Spinal cord (tissue), 10 donors: ENCODE data around the gene PTCD1. TPM values are rescaled to one million over a fixed set of nuclear protein-coding genes. Genes with fewer than 3 reads are reported as not detected.
"Not testable (repeated sequence)": the region's sequence is repeated elsewhere in the genome, so short reads cannot be mapped to it uniquely, and the experiment has no call there.

Experiments
- DNase-seq, 6 donors: peaks; one replicate each; pipeline versions ENCODE4 v3.0.0 to v3.0.0-alpha.2; 2013 to 2015; ENCODE audit warnings: low spot score in 6 of 6, low read depth in 4 of 6
- H3K27ac ChIP-seq: one replicate; pipeline ENCODE4 v1.5.1; 2013; ENCODE audit warnings: low read depth, low read length, control low read depth
- H3K27me3 ChIP-seq: one replicate; pipeline ENCODE4 v1.6.1; 2013; ENCODE audit warnings: low read length; ENCODE audit not compliant: control insufficient read depth, insufficient read depth
- H3K36me3 ChIP-seq: one replicate; pipeline ENCODE4 v1.6.1; 2013; ENCODE audit warnings: low read length; ENCODE audit not compliant: control insufficient read depth, insufficient read depth
- H3K4me1 ChIP-seq: one replicate; pipeline ENCODE4 v1.6.1; 2013; ENCODE audit warnings: low read length; ENCODE audit not compliant: control insufficient read depth, insufficient read depth
- H3K4me3 ChIP-seq: one replicate; pipeline ENCODE4 v1.5.1; 2013; ENCODE audit warnings: low read depth, low read length, control low read depth
- H3K9me3 ChIP-seq: one replicate; pipeline ENCODE4 v1.6.1; 2013; ENCODE audit warnings: low read length; ENCODE audit not compliant: control insufficient read depth, insufficient read depth
- WGBS: methylation state at CpG from one replicate; pipeline ENCODE4 v1.1.5; 2013; ENCODE audit warnings: missing lambda C conversion rate; ENCODE audit not compliant: insufficient coverage; 5-methylcytosine and 5-hydroxymethylcytosine counted together
- polyA plus RNA-seq, 2 donors: library from polyadenylated mRNA; unstranded; fragments of 120-200 nt; gene quantifications; one replicate each; pipeline ENCODE4 v1.2.1, GENCODE V29; 2013; ENCODE audit not compliant: insufficient read length in 2 of 2
- total RNA-seq, 2 donors: library from RNA; depleted of rRNA in 1 of 2; stranded (reverse); fragments of 120-200 nt in 1 of 2; fragments of >200 nt in 1 of 2; gene quantifications; one replicate each; pipeline versions ENCODE4 v1.2.3 to v1.2.4, GENCODE V29; 2013 to 2014
- donor health status: healthy.

PTCD1 gene
- total and polyA plus RNA-seq, 4 donors, result 5.3 to 6.9 (median 6.1) TPM

- DNase-seq, result no peak
- Histone ChIP-seq H3K27me3 (no peaks in the 10 kb centered on the region), H3K36me3 (peaks cover 19% of the 10 kb centered on the region), H3K9me3 (no peaks in the 10 kb centered on the region), H3K27ac (no peak overlapping the region), H3K4me3 (no peak overlapping the region), H3K4me1 (peaks cover 23% of the 10 kb centered on the region)
- WGBS, result 92% methylated on average over 11 of the region's 13 CpGs
These were observed 54.7 kb downstream of the PTCD1 start for GRCh38 chr7:99383791-99384370.

DNA sequence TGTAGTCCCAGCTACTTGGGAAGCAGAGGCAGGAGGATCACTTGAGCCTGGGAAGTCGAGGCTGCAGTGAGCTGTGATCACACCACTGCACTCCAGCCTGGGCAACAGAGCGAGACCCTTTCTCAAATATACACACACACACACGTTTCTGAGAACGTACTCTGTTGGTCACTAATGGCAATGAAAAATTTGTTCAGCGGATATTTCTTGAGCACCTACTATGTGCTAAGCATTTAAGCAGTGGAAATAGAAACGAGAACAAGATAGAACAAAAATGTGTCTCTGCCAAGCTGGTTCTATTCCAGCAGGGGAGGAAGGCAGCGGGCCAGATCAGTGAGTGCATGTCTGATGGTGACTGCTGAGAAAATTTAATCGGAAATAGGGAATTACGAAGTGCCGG is 55.4 kb downstream of the PTCD1 start:
- peaks cover 23% of the 10 kb centered on the region for H3K4me1 ChIP-seq
- 92% methylated on average over 10 of the region's 10 CpGs for WGBS

GRCh38 chr7:99381664-99382075 is 56.9 kb downstream of the PTCD1 start:
- H3K9me3 ChIP-seq, result no peaks in the 10 kb centered on the region
- no peak overlapping the region for H3K27ac ChIP-seq
- 74% methylated on average over 7 of the region's 7 CpGs for WGBS
- H3K4me3 ChIP-seq, result no peak overlapping the region
- H3K27me3 ChIP-seq, result no peaks in the 10 kb centered on the region
- no peak for DNase-seq
- H3K36me3 ChIP-seq, result peaks cover 10% of the 10 kb centered on the region
- H3K4me1 ChIP-seq, result peaks cover 23% of the 10 kb centered on the region

More for the DNA sequence above, 55.4 kb downstream of the PTCD1 start:
- Histone ChIP-seq H3K27me3 (no peaks in the 10 kb centered on the region), H3K9me3 (no peaks in the 10 kb centered on the region), H3K4me3 (no peak overlapping the region), H3K36me3 (peaks cover 15% of the 10 kb centered on the region), H3K27ac (no peak overlapping the region)
- no peak for DNase-seq

DNA sequence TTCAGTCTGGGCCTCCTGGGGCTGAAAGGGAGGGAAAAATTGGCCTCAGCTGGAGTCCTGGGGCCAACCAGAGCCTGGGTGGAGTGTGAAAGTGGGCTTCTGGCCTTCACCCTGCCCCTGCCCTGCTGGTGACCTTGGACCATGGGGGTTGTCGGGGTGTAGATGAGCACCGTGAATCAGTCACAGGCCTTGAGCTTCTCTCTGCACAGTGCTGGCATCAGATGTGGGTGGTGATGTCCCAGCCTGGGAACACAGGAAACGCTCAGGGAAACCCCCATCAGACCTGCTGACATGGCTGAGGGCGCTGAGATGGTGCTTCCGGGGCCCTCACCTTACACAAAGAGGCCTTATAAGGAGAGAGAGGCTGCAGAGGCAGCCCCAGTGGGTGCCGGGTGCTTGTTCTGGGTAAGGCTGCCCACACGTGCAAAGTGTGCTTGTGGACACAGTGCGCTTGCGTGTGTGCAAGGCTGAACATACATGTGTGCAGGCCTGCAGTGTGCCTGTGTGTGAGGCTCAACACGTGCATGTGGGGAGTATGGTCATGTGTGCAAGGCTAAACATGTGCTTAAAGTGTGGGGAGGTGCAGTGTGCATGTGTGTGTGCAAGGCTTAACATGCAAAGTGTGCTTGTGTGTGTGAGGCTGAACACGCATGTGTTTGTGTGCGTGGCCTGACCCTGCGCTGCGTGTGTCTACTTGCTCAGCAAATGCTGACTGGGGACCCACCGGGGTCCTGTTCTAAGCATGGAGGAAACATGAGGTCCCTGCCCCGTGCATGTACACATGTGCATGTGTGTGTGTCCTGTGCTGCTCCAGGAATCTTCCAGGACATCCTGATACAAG is 57.6 kb downstream of the PTCD1 start:
- no peak overlapping the region for H3K4me3 ChIP-seq
- H3K27me3 ChIP-seq, result no peaks in the 10 kb centered on the region
- H3K4me1 ChIP-seq, result peaks cover 25% of the 10 kb centered on the region
- no peaks in the 10 kb centered on the region for H3K9me3 ChIP-seq
- 89% methylated on average over 16 of the region's 16 CpGs for WGBS
- peaks cover 4% of the 10 kb centered on the region for H3K36me3 ChIP-seq
- no peak for DNase-seq
- H3K27ac ChIP-seq, result no peak overlapping the region

DNA sequence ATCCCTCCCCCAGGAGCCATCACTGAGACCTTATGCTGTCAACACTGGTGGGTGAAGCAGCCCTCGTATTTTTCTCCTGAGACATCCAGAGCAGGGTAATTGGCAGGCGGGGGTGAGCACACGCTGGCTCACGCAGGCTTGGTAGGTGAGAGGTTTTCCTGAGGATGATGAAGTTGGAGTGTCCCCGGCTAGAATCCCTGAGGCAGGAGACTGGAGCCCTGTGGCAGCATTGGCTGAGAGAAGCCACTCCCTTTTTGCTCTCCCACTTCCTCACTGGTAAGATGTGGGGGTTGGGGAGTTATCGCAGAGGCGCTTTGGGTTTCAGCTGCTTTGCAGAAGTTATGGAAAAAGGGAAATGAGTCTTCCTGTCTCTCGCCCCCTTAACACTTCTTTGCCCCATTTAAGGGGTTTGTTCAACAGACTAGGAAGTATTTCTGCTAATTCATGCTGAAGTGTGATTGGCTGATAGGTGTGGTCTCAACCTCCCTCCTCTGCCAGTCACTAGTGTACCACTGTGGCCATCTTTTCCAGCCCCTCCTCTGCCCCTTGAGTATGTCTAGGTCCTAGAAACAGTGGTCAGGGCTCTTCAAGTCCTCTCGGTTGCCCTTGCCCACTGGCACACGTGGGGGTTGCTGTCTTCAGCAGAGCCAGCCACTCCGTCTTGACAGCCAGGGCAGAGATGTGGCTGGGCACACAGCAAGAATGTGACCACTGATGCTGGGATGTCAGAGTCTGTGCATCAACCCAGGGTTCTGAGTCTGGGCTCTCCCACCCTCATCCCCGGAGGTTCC is 58.4 kb downstream of the PTCD1 start:
- peaks cover 32% of the 10 kb centered on the region for H3K4me1 ChIP-seq
- H3K27me3 ChIP-seq, result peaks cover 2% of the 10 kb centered on the region
- no peaks in the 10 kb centered on the region for H3K36me3 ChIP-seq
- H3K9me3 ChIP-seq, result no peaks in the 10 kb centered on the region
- H3K27ac ChIP-seq, result peak overlapping the region; percentile 90
- no peak for DNase-seq
- no peak overlapping the region for H3K4me3 ChIP-seq
- 90% methylated on average over 8 of the region's 12 CpGs for WGBS

DNA sequence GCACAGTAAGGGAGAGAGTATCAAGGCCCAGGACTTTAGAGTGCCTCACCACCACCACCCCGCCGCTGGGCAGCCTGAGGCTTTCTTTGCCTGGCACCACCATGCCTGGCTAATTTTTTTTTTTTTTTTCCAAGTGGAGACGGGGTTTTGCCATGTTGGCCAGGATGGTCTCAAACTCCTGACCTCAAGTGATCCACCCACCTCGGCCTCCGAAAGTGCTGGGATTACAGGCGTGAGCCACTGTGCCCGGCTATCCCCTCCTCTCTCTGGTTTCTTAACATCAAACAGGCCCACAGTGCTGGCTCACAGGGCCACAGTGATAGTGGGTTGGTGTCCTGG is 58.9 kb downstream of the PTCD1 start:
- Histone ChIP-seq H3K27ac (peak overlapping the region; percentile 90), H3K4me1 (peaks cover 32% of the 10 kb centered on the region)
- H3K36me3 ChIP-seq, DNase-seq, H3K9me3 ChIP-seq, H3K27me3 ChIP-seq, H3K4me3 ChIP-seq: not testable (repeated sequence)
- 87% methylated on average over 7 of the region's 7 CpGs for WGBS

GRCh38 chr7:99379043-99379577 is 59.5 kb downstream of the PTCD1 start:
- Histone ChIP-seq H3K27me3 (peaks cover 4% of the 10 kb centered on the region), H3K4me3 (no peak overlapping the region), H3K9me3 (no peaks in the 10 kb centered on the region), H3K4me1 (peaks cover 32% of the 10 kb centered on the region), H3K36me3 (no peaks in the 10 kb centered on the region), H3K27ac (peak overlapping the region; percentile 90)
- DNase-seq, result peak in 1 of 6 donors; percentile 69
- WGBS, result 73% methylated on average over 6 of the region's 7 CpGs

GRCh38 chr7:99375070-99375807 is 63.4 kb downstream of the PTCD1 start:
- H3K4me1 ChIP-seq, result peaks cover 25% of the 10 kb centered on the region
- WGBS, result under 1% methylated on average over 46 of the region's 58 CpGs
- H3K36me3 ChIP-seq, result no peaks in the 10 kb centered on the region
- H3K9me3 ChIP-seq, result no peaks in the 10 kb centered on the region
- DNase-seq, result peak in 2 of 6 donors; percentile 11 to 75
- H3K27me3 ChIP-seq, result peaks cover 4% of the 10 kb centered on the region
- H3K4me3 ChIP-seq, result peak overlapping the region; percentile 46
- peak overlapping the region; percentile 67 for H3K27ac ChIP-seq
